ENCODE results near the gene IMMP1L. TPM values are rescaled to one million over a fixed set of nuclear protein-coding genes. Genes with fewer than 3 reads are reported as not detected.

The IMMP1L gene
- total and polyA plus RNA-seq, 2 of the 8 experiments (the other 6 are each of a cell fraction or from before 2014, with no cell fraction given): 27.4 to 47.7 TPM

DNA sequence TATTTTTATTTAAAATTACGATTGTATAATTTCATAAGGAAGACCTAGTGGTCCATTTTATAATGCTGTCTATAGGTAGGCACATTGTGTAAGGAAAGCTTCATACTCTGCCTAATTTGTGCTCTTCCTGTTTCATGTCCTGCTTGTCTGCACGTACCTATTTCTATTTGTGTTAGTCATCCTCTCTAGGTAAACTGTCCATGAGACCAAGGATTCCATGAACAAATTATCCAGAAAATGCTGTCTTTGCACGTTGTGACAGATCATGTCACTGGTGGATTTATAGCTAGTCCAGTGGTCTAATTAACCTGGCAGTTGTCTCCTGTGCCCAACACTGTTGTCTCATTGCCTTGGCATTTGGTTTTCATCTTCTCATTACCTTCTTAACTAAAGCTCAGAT is 95.1 kb downstream of the IMMP1L start:
- Histone ChIP-seq H2AFZ (ENCODE audit: low read length) (no peak overlapping the region), H3K56ac (replicated peaks; ENCODE audit: insufficient read length, low read depth, low read length) (no peak overlapping the region), H3K79me2 (ENCODE audit: control insufficient read depth in 1 of 2, insufficient read depth in 2 of 2, low read length in 2 of 2) (0 out of 4 replicates have a peak, but pooled peaks cover 0 to 2% of the 10 kb centered on the region in 2 experiments), H4K20me1 (replicated peaks in 1 of 2; ENCODE audit: control insufficient read depth in 1 of 2, insufficient read depth in 2 of 2, low read length in 2 of 2) (no peaks in the 10 kb centered on the region), H3K23ac (ENCODE audit: insufficient read length) (no peak overlapping the region), H3K18ac (ENCODE audit: extremely low read depth, low read length) (no peak overlapping the region), H3K4me2 (ENCODE audit: insufficient read depth in 1 of 2, low read depth in 2 of 2, low read length in 2 of 2) (no peak overlapping the region), H2BK12ac (ENCODE audit: low read depth, low read length) (no peak overlapping the region), H2AK5ac (ENCODE audit: low read depth, low read length) (no peak overlapping the region), H4K5ac (ENCODE audit: insufficient read length, low read depth, low read length) (no peak overlapping the region), H3K79me1 (ENCODE audit: low read depth, low read length) (no peaks in the 10 kb centered on the region), H4K91ac (replicated peaks; ENCODE audit: insufficient read length, low read length) (no peak overlapping the region), H3K36me3 (ENCODE audit: control insufficient read depth in 2 of 4, insufficient read depth in 4 of 4, low read length in 3 of 4) (peaks cover 0 to 2% (median 0%) of the 10 kb centered on the region in 4 experiments; a peak in 2 of 8 replicates), H3K23me2 (ENCODE audit: low read depth, low read length) (no peaks in the 10 kb centered on the region), H2BK120ac (replicated peaks; ENCODE audit: low read depth, low read length) (no peak overlapping the region), H3K14ac (ENCODE audit: insufficient read length) (no peak overlapping the region), H2BK20ac (ENCODE audit: low read length) (no peak overlapping the region), H2BK15ac (ENCODE audit: low read length) (no peak overlapping the region), H4K8ac (ENCODE audit: extremely low read depth, insufficient read depth, low read length) (no peak overlapping the region), H2BK5ac (ENCODE audit: low read depth, low read length) (no peak overlapping the region), H3K27me3 (replicated peaks in 1 of 4; ENCODE audit: control insufficient read depth in 3 of 4, extremely low read depth in 1 of 4, insufficient read depth in 3 of 4, low read length in 3 of 4) (peaks cover 0 to 1% (median 0%) of the 10 kb centered on the region in 4 experiments; a peak in 1 of 7 replicates), H3K9me3 (ENCODE audit: insufficient read depth in 2 of 2, low read depth in 1 of 2, low read length in 1 of 2) (no peaks in the 10 kb centered on the region), H3K4ac (replicated peaks; ENCODE audit: insufficient read length, low read depth, low read length) (no peak overlapping the region), H3K4me1 (replicated peaks in 1 of 4; ENCODE audit: control insufficient read depth in 3 of 4, insufficient read depth in 4 of 4, low read length in 3 of 4) (peaks cover 0 to 15% (median 8%) of the 10 kb centered on the region in 4 experiments; a peak in 4 of 7 replicates), H3K27ac (ENCODE audit: low read depth, low read length) (no peak overlapping the region), H3K9ac (replicated peaks in 1 of 4; ENCODE audit: extremely low read depth in 1 of 4, low read depth in 3 of 4, low read length in 3 of 4) (no peak overlapping the region), H3K4me3 (ENCODE audit: extremely low read depth in 1 of 4, insufficient read depth in 2 of 4, low read depth in 3 of 4, low read length in 4 of 4) (no peak overlapping the region)
- 91% methylated on average over 3 of the region's 3 CpGs; no CpG with 5 or more reads in 1 of the 2 experiments for WGBS, 2 experiments (ENCODE audit: extremely low coverage in 1 of 2, insufficient coverage in 1 of 2, insufficient read length in 1 of 2, insufficient replicate concordance in 2 of 2, low coverage in 1 of 2, low lambda C conversion rate in 2 of 2, missing lambda C conversion rate in 1 of 2)
- POLR2A ChIA-PET (ENCODE audit: partially characterized antibody): no interaction called here
- TF ChIP-seq YY1 (IDR thresholded peaks at IDR 0.05; ENCODE audit: low read depth, low read length): no peak
- TF ChIP-seq, protein P1, sequence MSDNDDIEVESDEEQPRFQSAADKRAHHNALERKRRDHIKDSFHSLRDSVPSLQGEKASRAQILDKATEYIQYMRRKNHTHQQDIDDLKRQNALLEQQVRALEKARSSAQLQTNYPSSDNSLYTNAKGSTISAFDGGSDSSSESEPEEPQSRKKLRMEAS (IDR thresholded peaks at IDR 0.05): no peak
- TF ChIP-seq EP300 (IDR thresholded peaks at IDR 0.05; ENCODE audit: borderline replicate concordance in 1 of 2, low read depth in 2 of 2, low read length in 2 of 2): no peak
- TF ChIP-seq CHD1 (IDR thresholded peaks at IDR 0.05; ENCODE audit: low read depth, low read length): no peak
- TF ChIP-seq PHF8 (conservative IDR thresholded peaks at IDR 0.05; ENCODE audit: low read depth, low read length): no peak
- no peak for TF ChIP-seq KDM1A (IDR thresholded peaks at IDR 0.05; ENCODE audit: borderline replicate concordance, low read length)
- no peak for TF ChIP-seq TAF1 (IDR thresholded peaks at IDR 0.05; ENCODE audit: low read depth, low read length)
- TF ChIP-seq TEAD4 (IDR thresholded peaks at IDR 0.05; ENCODE audit: low read depth, low read length): no peak
- TF ChIP-seq POLR2AphosphoS5 (IDR thresholded peaks at IDR 0.05; ENCODE audit: low read depth, low read length): no peak
- CTCF ChIA-PET (ENCODE audit: partially characterized antibody): interaction anchor here (0.9 to 1.6 kb wide), 5 partner anchors 11 to 593 kb away, joined by 3 to 8 read pairs (median 3); no protein-coding TSS in a partner anchor
- DNase-seq (ENCODE audit: low read depth in 1 of 2, low spot score in 2 of 2) (no peak), FAIRE-seq (no peak)

Measured in H1 (cell line).